Eye (tissue), 1 donor: ENCODE measurements around the gene C11orf71.

Source experiments
- DNase-seq: peaks from one replicate; pipeline ENCODE4 v3.0.0-alpha.2; 2015

C11orf71 gene, protein sequence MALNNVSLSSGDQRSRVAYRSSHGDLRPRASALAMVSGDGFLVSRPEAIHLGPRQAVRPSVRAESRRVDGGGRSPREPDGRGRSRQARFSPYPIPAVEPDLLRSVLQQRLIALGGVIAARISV

DNA sequence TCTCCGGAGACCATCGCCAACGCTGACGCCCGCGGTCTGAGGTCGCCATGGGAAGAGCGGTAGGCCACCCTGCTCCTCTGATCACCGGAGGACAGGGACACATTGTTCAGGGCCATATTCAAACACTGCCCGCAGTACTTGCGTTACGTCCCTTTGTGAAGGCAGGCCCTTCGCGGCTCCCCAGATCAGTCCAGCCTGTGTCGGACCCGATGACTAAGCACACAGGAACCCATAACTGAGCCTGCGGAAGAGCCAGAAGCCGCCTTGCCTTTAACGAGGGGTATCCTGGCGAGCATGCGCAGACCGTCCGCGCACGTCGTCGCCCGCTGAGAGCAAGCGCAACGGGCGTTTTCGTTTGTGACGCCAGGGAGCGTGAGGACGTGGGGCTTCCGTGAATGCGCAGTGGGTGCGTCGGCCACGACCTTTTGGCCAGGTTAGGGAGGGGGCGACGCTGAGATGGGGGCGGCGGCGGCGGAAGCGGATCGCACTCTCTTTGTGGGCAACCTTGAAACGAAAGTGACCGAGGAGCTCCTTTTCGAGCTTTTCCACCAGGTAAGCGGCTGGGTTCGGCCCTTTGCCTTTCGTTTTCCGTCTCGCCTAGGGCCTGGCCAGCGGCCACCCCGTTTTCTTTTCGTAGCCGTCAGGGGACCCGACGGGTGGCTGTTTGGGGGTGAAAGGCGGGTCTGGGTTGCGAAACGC, at the start of gene C11orf71, which contains the start of gene RBM7:
Gene C11orf71, minus strand, starts transcription at position 296 of the 699 bp plus-strand sequence. Its CDS starts 180 bp downstream, at position 116.
Gene RBM7, plus strand, starts transcription at position 451 of the 699 bp plus-strand sequence. Its CDS starts 6 bp downstream, at position 457.
- DNase-seq = peak; percentile 99

DNA sequence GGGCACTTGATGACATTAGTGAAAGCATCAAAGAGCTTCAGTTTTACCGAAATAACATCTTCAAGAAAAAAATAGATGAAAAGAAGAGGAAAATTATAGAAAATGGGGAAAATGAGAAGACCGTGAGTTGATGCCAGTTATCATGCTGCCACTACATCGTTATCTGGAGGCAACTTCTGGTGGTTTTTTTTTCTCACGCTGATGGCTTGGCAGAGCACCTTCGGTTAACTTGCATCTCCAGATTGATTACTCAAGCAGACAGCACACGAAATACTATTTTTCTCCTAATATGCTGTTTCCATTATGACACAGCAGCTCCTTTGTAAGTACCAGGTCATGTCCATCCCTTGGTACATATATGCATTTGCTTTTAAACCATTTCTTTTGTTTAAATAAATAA, 49.5 kb upstream of the C11orf71 start:
- DNase-seq = no peak

DNA sequence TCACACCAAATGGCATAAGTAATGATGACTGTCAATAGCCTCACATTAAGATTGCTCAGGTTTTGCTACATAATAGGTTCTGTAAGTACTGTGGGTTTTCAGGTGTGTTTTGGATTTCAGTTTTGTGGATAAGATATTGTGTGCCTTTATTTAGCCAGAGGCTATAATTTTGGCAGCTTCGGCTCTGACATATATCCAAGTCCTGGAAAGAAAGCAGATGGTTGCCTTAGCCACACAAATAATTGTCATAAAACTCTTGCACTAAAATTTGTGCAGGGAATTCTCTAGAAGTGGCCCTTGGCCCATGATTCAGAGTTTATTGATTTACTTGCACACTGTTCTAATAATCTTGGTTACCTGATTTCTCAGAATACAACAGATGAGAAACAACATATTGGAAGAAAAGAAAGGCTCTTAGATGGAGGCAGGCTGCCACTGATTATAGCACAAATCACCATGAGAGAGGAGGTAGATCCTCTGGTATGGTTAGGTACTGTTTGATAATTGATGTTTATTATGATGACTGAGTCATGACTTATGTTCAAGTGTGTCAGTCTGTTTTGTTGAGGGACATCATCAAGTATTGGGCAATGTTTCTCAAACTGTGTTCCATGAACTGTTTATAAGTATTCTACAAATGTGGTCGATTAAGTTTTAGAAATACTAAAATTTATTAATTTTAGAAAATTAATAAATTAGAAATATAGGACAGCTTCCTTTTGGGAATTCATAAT, 48.6 kb upstream of the C11orf71 start:
- no peak for DNase-seq

DNA sequence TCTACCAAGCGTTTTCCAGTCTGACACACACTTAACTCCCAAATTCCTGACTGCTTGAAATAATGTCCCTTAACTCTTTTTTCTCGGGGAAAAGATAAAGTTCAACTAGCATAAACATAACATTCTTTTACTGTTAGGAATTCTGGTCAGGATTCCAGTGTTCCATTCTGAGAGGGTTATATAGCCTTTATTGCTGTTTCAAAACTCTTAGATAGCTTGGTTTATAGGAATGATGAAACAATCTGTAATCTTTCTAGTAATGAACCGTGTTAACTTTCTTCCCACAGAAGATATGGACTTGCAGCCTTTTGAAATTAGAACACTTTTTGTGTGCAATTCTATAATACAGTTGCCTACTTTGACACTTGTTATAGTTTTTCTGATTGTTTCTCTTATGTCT, 47.6 kb upstream of the C11orf71 start:
- no peak for DNase-seq

DNA sequence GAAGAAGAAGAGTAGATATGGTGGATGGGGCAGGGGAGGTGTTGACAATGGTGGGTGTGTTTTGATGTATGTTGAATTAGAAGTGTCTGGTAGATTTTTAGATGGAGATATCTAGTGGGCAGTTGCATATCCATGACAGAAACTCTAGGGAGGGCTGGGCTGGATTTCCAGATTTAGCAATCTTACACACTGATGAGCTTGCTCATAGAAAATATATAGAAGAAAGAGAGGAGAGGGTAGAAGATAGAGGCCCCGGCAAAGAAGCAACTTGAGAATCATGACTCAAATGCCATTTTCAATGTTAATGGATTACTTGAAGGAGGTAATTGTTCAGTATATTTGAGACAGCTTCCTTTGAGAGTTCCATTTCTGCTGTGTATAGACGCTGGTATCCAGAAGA, 47.1 kb upstream of the C11orf71 start:
- no peak for DNase-seq

DNA sequence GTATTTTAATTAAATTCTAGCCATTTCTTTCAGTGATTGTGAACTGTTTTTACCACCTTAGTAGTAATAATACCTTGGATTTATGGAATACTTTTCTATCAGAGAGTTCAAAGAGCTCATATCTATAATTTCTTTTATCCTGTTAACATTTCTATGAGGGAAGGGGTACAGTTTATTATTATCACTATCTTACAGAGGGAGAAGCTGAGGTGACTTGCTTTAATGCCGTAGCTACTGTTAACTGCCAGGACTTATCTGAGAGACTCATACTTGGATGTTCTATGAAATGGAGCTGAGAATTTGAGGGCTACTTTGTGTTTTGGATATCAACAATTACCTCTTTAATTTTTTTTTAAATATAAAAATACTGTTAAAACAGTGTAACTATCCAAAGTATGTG, 42.2 kb upstream of the C11orf71 start:
- DNase-seq = no peak

DNA sequence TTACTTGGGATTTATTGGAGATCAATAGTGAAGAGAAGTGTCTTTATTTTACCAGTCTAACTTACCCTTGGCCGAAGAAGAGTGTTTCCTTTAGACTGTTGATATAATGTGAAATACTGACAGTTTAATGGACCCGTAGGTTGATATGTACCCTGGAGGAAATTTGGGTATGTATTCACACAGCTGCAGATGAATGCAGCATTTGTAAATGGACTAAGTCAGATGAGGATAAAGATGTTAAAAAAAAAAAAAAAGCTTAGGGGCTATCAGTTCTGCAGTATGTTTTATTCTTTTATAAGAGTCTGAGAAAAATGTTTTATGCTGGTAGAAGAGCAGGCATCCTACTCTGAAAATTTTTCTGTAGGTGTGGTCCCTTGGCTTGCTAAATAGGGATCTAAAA, 41.6 kb upstream of the C11orf71 start:
- DNase-seq = no peak

DNA sequence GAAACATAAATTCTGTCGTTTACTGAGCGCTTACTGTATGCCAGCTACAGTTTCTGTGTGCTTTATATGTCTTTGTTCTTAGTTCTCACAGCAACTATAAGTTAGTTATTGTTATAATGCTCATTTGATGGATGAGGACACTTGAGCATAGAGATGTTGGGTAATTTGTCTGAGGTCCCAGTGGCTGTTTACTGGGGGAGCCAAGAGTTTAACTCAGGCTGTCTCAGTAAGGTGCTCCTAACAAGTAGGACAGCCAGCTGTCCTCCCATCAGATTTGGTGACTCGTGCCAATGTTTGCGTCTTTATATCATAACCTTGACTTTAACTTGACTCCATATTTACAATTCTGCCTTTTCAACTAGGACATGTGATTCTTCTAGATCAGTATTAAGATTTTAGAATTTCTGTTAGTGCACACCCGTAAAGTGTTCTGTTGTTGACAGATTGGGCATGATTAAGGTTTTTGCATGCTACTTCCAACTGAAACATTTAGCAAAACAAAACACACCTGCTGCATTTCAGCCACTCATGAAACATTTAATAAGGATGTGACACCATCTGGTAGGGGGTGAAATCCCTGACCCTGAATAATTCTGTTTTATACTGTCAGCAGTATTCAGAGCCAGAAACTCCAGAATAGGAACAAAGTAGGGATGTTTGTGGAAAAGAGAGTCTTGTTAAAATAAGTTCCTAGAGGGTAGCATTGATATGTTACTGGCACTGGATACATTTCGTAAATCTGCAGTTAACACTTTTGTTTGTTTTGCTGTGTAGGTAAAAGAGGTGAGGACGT, 40.9 kb upstream of the C11orf71 start:
- DNase-seq = peak; percentile 61

DNA sequence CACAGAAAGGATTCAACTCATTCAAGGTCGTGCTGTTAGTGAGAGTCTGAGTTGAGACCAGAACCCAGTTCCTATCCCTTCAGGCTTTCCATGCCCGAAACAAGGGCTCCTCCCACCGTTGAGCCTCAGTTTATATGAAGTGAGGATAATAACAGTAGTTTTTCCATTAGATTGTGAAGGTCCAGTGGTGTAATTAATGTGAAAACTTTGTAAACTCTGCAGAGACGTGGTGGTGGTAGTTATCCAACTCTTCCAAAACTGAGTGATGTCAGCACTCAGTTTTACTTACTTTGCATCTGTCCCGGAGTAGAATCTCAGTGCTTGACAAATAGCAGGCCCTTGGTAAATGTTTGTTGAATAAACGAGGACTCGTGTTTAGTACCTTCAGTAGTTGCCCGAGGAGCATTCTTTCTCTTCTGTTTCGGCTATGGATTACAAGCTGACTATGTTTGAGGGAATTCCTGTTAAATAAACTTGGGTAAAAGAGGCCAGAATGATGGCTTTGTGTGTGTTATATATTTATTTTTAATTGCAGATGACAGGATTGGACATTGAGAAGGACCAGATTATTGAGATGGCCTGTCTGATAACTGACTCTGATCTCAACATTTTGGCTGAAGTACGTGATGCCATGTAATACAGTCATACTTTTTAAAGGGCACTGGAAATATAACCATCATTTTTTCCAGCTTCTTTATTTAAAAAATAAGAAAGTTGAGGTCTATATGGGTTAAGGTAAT, 40.0 kb upstream of the C11orf71 start:
- DNase-seq = no peak

DNA sequence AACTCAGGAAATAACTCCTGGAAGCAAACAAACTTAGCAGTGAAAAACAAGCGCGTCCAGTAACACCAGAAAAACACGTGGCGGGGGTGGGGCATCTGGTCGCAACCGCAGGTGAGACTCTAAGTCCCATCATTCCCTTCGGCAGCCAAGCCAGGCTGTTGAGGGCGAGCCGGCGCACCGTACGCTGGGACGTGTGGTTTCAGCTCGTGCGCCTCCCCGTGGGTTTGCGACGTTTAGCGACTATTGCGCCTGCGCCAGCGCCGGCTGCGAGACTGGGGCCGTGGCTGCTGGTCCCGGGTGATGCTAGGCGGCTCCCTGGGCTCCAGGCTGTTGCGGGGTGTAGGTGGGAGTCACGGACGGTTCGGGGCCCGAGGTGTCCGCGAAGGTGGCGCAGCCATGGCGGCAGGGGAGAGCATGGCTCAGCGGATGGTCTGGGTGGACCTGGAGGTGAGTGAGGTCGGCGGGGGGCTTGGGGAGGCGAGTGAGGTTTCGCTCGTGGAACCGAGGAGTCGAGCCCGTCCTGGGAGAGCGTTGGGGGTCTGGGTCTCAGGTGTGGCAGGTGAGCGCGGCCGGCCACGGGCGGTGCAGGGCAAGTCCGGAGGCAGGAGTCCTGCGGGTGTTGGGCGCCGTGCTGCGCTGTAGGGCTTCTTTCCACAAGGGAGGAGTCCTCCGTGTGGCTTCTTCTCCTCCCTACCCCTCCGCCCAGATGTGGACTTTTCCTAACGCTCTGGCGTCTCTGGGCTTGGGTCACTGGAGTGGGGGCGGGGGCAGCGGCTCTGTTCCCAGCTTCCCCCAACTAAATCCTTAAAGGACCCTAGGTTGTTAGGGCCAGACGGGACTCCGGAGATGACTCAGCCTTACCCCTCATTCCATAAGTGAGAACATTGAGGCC, 39.2 kb upstream of the C11orf71 start, which contains the start of gene REXO2:
Gene REXO2, plus strand, starts transcription at position 239 of the 892 bp plus-strand sequence. Its CDS starts 62 bp downstream, at position 301.
- DNase-seq = peak; percentile 96

DNA sequence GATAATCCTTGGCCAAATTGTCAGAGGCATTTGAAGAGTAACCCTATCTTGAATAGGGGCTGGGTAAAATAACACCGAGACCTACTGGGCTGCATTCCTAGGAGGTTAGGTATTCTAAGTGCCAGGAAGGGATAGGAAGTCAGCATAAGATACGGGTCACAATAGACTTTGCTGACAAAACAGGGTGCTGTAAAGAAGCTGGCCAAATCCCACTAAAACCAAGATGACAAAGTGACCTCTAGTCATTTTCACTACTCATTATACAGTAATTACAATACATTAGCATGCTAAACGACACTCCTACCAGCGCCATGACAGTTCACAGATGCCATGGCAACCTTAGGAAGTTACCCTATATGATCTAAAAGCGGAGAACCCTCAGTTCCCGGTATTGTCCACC, 38.0 kb upstream of the C11orf71 start:
- peak; percentile 1 for DNase-seq

DNA sequence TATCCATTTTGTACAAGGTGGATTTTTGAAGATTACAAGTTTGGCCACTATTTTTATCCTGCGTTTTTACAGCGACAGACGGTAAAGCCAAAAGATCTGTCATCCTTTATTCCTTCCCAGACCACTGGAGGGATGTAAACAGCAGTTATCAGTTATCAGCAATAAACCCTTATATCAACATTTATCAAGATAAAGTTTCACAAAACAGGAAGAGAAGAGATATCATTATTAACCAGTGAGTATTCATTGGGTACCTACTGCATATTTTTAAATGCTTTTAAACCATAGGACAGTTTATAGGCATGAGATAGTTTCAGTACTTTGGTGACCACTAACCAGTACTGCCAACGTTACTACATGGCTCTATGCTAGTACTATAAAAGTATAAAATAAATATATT, 33.1 kb upstream of the C11orf71 start:
- no peak for DNase-seq

DNA sequence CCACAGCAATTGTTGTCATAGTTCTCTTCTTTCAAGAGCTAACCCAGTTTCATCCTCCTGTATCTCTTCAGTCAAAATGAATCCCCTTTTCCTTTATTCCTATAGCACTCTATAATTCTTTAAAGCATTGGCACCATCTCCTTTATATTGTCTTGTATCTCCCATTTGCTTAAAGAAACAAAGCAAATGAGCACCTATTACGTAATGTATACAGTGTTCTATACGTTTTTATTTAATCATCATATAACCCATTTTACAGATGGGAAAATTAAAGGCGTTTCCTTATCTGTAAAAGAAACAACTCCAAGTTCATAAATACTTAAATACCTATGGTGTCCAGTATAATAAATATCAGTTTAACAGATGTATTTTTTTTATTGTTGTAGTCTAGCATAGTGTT, 32.6 kb upstream of the C11orf71 start:
- no peak for DNase-seq

DNA sequence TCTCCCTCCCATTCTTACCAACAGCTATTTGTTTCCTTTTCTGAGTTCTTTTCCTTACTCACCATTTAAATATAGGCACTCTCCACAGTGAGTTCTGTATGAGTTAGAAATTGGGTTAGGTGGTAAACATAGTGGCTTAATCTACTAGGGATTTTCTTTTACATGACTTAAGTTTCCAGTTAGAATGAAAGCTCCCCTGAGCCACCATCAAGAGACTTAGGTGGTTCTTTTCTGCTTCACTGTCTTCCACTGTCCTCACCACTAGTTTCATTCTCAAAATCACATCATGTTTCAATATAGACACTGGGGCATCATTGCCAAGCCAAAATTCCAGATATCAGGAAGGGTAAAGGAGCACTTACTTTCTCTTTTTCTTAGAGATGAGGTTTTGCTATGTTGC, 30.0 kb upstream of the C11orf71 start:
- DNase-seq = no peak

DNA sequence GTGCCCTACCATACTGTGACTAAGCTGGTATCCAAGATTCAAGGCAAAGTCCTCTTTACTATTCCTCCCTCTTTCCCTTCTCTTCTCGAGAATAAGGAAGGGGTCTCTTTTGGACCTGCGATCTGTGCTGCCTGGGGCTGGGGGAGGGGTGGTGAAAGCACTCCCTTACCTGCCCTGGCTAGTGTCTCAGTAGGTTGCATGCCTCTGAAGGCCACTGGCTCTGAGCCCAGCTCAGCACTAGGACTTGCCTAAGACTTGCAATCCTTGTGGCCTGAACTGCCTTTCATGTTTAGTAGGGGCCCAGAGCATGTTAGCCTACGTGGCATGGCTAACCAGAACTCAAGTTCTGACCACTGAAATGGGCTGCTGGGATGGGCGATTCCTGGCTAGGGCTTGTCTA, 26.0 kb upstream of the C11orf71 start:
- no peak for DNase-seq

DNA sequence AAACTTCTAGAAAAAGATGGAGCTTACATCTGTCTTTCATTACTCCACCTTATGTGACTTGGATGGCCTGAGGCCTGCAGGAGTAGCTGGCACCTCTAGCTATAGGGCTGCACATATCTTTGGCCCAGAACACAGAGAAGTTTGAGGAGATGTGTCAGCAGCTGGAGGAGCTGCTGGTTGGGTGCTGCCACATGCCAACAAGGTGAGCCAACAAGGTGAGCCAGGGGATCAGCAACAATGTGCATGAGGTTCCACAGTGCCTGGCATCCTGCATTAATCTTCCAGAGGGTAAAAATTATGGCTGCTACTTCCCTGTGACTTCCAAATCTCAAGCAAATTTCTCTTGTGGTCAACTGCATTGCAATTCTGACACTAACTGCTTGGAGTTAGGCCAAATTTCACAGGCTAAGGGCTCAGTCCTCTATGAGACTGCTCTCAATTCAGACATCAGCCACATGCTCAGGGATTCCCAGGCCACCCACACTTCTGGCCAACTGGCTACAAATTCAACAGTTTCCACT, 16.2 kb upstream of the C11orf71 start:
- no peak for DNase-seq

DNA sequence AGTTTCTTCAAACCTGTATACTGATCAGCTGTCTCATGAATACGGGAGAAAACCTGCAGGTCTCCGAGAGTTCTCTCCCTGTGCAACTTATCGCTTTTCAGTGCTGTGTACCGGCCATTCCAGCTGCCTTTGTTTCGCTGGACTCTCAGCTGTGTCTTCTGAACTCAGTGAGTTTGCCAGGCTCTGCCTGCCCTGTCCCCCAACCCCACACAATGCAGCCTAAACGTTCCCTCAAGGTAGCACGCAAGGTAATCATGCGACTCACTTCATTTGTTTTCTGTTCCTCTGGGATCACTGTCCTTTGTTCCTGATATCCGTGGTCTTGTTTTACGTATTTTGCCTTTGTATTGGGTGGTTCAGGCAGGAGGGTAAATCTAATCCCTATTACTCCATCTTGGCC, 13.6 kb upstream of the C11orf71 start:
- DNase-seq = no peak

DNA sequence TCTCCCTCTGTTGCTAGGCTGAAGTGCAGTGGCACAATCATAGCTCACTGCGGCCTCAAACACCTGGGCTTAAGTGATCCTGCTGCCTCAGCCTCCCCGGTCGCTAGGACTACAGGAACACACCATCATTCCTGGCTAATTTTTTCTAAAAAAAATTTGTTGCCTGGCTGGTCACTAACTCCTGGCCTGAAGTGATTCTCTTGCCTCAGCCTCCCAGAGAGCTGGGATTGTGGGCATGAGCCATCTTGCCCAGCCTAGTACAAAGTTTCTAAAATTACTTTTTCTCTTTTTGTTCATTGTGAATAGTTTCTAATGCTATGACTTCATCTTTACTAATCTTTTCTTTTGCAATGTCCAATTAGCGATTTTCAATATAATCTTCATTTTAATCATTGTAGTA, 12.6 kb upstream of the C11orf71 start:
- no peak for DNase-seq

DNA sequence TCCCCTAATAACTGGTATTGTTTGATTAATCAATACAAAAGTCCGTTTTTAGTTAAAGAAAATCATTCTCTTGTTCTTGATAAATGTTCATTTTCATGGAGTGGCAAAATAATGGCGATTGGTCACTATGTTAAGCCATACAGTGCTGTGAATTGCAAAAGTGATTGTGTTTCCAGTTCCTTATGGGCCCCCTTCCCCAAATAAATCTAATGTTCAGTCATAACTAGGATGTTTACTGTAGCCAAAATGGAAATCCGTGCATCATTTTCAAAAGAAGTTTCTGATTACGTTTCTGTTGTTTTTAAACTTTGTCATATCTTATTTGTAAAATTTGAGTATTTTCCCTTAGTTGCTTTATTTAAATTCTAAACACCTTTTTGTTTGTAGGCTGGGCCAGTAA, 1.0 kb upstream of the C11orf71 start:
- peak; percentile 64 for DNase-seq

DNA sequence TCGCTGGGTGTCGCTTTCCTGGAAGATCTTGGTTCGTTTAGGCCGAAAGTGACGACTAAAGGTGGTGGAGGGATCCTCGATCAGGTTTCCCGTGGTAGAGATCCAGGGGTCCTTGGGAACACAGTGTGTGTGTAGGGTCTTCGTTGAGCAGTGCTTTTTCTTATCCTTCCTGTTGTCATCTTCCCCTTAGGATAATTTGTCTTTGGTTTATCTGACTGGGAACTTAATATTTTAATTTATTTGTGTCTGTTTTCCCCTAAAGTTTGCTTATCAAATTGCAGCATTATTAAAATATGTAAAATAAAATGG, 558 bp upstream of the C11orf71 start:
- DNase-seq = no peak

DNA sequence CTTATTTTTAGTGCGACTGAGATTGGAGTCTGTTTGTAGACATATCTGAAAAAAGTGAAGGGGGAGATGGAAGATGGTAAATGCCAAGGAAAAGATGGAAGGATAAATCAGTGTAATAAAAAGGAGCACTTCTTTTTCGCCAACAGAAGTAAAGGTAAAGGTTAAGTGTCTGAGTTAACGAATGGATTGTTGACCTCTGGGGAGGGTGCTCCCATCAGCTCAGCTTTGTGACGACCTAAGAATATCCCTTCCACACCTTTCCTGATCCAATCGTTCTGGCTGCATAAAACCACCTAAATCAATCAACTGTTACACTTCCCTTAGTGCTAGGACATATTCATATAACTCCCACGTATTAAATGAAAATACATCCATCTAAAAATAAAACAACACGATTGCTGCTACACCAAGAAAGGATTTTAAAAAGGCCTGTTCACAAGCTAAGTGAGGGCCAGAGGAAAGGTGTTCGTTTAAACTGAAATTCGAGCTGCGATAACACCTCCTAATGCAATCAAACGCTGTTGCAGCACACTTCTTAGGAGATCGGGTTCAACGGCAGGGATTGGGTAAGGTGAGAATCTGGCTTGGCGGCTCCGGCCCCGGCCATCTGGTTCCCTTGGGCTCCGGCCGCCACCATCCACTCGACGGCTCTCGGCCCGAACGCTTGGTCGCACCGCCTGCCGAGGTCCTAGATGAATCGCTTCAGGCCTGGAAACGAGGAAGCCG, 658 bp downstream of the C11orf71 start:
- DNase-seq = no peak
